ENCODE results near the gene HERC2. TPM values are rescaled to one million over a fixed set of nuclear protein-coding genes. Genes with fewer than 3 reads are reported as not detected.
"Not testable (repeated sequence)": the region's sequence is repeated elsewhere in the genome, so short reads cannot be mapped to it uniquely, and the experiment has no call there.

The HERC2 gene
- total RNA-seq, 2 experiments from 2014 or later, result 28.1 to 30.3 TPM

DNA sequence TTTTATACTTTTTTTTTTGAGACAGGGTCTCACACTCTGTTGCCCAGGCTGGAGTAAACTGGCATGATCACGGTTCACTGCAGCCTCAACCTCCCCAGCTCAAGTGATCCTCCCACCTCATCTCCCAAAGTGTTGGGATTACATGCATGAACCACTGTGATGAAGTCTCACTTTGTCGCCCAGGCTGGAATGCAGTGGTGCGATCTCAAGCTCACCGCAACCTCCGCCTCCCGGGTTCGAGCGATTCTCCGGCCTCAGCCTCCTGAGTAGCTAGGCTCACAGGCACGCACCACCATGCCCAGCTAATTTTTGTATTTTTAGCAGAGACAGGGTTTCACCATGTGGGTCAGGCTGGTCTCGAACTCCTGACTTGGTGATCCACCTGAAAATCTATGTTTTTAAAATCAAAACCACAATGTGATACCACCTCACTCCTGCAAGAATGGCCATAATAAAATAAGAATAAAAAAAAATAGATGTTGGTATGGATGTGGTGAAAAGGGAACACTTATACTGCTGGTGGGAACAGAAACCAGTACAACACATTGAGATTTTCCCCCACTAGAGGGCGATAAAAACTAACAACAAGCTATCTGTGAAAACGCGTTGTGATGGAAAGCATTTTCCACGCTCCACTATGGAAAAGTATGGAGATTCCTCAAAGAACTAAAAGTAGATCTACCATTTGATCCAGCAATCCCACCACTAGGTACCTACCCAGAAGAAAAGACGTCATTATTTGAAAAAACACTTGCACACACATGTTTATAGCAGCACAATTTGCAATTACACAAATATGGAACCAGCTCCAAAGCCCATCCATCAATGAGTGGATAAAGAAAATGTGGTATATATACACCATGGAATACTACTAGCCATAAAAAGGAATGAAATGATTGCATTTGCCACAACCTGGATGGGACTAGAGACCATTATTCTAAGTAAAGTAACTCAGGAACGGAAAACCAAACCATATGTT lies 196.0 kb downstream of the HERC2 start:
- no peak overlapping the region for H3K4me3 Mint-ChIP-seq
- H3K27ac Mint-ChIP-seq, result no peak overlapping the region
- no peaks in the 10 kb centered on the region for H3K9me3 Mint-ChIP-seq
- H3K36me3 Mint-ChIP-seq, result peaks cover 13% of the 10 kb centered on the region
- H3K27me3 Mint-ChIP-seq, result no peaks in the 10 kb centered on the region
- DNase-seq, result no peak
- no peaks in the 10 kb centered on the region for H3K4me1 Mint-ChIP-seq

DNA sequence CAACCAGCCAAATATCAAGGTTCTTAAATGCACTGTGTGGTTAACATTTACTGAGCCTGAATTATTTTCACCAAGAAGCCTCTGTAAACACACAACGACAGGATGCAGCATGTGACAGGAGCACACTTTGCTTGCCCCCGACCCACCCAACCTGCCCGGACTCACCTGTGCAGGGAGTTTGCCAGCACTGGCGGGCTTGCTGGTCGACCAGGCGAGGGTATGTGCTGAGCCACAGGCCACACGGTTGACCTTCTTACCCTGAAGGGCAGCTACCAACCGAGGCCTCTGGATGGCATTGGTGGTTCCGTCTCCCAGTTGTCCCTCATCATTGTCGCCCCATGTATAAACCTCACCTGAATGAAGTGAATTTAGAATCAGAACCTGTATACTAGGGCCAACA lies 197.1 kb downstream of the HERC2 start:
- Mint-ChIP-seq H3K27ac (no peak overlapping the region), H3K4me1 (no peaks in the 10 kb centered on the region), H3K9me3 (no peaks in the 10 kb centered on the region), H3K4me3 (no peak overlapping the region), H3K36me3 (peaks cover 13% of the 10 kb centered on the region), H3K27me3 (no peaks in the 10 kb centered on the region)
- no peak for DNase-seq

DNA sequence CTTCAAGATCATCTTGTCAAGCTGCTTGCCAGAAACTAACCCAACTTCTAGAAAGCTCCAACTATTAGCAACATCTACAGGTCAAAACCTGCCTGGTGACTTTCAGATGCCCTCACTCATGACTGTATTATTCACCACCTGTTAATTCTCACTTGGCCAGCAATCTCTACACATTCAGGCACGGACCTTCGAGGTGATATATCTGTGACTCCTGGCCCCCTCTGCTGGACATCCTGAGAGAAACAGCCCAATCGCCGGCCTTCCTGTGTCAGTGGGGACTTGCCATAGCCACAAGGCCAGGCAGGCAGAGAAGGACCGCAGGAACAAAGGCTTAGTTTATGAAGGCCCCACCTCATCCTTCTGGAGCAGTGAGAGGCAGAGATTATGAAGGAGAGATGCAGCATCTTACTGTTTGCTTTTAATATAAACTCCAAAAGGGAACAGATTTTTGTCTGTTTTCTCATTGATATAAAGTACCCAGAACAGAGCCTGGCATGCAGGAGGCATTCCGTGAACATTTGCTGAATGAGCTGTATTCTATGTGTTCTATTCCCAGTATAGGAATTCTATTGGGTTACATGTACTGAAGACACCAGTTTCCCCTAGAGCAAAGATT lies 198.5 kb downstream of the HERC2 start:
- H3K4me1 Mint-ChIP-seq, result no peaks in the 10 kb centered on the region
- no peaks in the 10 kb centered on the region for H3K27me3 Mint-ChIP-seq
- H3K4me3 Mint-ChIP-seq, result no peak overlapping the region
- H3K27ac Mint-ChIP-seq, result no peak overlapping the region
- H3K36me3 Mint-ChIP-seq, result peaks cover 13% of the 10 kb centered on the region
- DNase-seq, result peak; percentile 30
- H3K9me3 Mint-ChIP-seq, result no peaks in the 10 kb centered on the region

DNA sequence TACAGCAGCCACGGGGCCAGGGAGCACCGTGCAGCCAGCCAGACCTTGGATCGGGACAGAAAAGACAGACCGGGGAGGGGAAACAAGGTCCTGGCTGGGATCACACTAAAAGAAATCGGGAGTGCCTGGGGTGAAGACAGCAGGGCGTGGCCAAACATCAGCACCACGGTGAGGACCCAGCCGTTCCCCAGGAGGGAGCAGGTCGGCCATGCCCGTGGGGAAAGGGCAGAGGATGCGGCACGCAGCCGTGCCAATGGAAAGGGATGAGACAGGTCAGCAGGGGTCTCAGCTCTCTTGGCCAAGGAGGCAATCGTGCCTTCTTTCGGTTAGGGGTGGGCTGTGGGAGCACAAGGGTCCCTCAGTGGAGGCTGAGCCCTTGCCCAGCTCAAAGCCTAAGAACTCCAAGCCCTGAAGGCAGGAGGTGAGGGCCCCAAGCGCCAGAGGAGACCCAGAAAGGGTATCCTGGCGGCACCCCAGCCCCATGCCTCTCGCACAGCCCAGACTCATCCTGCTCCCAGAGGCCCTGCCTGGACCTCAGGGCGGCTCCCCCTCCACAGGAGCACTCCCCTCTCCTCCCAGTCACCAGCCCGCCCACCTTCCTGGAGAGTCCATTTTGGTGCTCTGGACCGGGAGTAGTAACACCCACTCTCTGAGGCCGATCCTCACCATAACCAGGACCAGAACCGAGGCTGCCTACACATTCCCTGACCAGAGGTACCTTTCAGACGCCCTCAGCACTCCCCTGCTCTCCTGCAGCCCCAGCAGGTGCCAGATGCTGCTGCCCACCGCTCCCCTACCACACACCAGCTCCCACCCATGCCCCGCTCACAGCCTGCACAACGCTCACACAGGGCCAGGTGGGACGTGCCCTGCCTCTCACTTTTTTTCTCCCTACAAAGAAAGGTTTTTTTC lies 199.7 kb downstream of the HERC2 start:
- DNase-seq, result no peak
- Mint-ChIP-seq H3K9me3 (no peaks in the 10 kb centered on the region), H3K4me3 (no peak overlapping the region), H3K4me1 (no peaks in the 10 kb centered on the region), H3K27ac (no peak overlapping the region), H3K27me3 (no peaks in the 10 kb centered on the region), H3K36me3 (peaks cover 11% of the 10 kb centered on the region)

DNA sequence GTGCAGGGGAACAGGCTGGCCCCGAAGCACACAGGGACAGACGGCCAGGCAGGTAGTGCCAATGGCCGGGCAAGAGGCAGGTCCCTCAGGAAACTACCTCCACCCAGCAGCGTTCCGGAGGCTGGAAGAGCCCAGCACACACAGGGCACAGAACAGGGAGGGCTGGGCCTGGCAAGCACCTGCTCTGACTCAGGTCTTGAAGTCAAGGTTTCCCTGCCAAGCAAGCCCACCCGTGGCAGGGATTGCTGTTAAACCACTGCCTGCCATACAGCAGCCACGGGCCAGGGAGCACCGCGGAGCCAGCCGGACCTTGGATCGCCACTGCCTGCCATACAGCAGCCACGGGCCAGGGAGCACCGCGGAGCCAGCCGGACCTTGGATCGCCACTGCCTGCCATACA lies 200.4 kb downstream of the HERC2 start:
- H3K36me3 Mint-ChIP-seq, result peaks cover 11% of the 10 kb centered on the region
- H3K4me1 Mint-ChIP-seq, H3K27ac Mint-ChIP-seq: not testable (repeated sequence)

DNA sequence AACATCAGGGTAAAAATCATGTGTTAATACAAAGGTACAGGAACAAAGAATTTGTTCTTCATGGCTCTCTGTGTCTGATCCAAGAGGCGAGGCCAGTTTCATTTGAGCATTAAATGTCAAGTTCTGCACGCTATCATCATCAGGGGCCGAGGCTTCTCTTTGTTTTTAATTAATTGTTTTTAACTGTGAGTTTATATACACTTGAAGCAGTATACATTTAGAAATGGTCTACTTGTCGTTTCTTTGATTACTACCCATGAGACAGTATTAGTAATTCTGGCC lies 201.7 kb downstream of the HERC2 start:
- DNase-seq, result no peak
- no peaks in the 10 kb centered on the region for H3K9me3 Mint-ChIP-seq
- H3K4me1 Mint-ChIP-seq, result no peaks in the 10 kb centered on the region
- H3K27me3 Mint-ChIP-seq, result no peaks in the 10 kb centered on the region
- H3K36me3 Mint-ChIP-seq, result peaks cover 11% of the 10 kb centered on the region
- H3K27ac Mint-ChIP-seq, result no peak overlapping the region
- no peak overlapping the region for H3K4me3 Mint-ChIP-seq

More for the DNA sequence above, 200.4 kb downstream of the HERC2 start:
- DNase-seq, H3K9me3 Mint-ChIP-seq, H3K4me3 Mint-ChIP-seq, H3K27me3 Mint-ChIP-seq: not testable (repeated sequence)

DNA sequence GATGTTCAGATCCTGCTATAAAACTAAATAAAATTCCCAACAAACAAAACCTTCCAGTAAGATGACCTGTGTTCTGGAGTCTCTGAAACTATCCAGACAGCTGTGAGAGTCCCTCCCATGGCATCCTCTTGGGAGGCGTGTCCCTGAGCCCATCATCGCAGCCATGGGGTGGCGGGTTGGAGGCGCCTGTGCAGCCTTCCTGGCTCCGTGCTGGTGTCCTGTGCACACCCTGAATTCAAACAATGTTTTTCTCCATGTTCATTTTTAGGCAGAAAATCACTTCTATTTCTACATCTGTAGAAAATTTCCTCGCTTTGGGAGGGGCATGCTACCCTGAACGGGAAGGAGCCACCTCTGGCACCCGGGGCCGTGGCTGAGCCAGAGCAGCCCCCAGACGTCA lies 203.4 kb downstream of the HERC2 start:
- DNase-seq, result no peak
- Mint-ChIP-seq H3K4me1 (no peaks in the 10 kb centered on the region), H3K27ac (no peak overlapping the region), H3K27me3 (no peaks in the 10 kb centered on the region), H3K9me3 (no peaks in the 10 kb centered on the region), H3K36me3 (peaks cover 12% of the 10 kb centered on the region), H3K4me3 (no peak overlapping the region)

DNA sequence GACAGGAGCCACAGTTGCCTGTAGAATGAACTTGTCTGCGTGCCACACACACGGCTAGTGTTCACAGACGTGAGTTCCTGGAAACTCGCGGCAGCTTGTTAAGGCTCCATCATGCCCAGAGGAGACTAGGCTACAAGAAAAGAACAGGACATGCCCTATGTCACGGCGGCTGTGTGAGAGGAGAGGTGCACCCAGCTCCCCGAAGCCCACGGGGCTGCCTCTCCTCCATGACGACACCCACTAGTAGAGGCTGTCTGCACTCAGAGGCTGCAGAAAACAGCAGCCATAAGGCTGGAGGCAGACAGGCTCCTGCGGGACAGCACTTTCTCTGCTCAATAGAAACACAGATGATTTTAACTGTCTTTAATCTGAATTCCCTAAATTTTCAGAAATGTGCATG lies 203.9 kb downstream of the HERC2 start:
- no peak overlapping the region for H3K4me3 Mint-ChIP-seq
- DNase-seq, result no peak
- H3K27me3 Mint-ChIP-seq, result no peaks in the 10 kb centered on the region

DNA sequence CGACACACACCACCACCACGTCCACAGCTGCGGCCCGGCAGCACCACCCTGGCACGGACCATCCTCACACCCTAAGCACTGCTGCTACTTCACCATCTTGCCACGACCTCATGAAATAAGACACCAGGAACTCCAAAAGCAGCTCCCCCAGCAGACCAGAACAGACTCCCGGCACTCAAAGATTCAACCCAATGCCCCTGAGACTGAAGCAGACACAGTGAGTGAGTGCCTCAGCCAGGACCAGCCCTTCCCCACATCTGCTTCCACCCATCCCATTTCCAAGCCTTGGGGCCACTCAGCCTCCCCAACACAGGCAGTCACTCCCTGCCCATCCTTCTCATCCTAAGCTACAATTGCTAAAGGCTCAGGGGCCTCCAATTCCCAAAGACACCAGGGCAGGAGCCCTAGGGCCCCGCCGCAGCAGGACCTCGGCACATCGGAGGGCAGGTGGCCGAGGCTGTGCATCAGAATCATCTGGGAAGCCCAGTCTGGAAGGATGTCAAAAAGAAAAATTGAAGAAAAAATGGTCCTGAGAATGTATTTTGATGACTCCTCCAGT lies 204.5 kb downstream of the HERC2 start:
- H3K36me3 Mint-ChIP-seq, result peaks cover 6% of the 10 kb centered on the region
- no peaks in the 10 kb centered on the region for H3K27me3 Mint-ChIP-seq
- H3K27ac Mint-ChIP-seq, result no peak overlapping the region
- no peaks in the 10 kb centered on the region for H3K4me1 Mint-ChIP-seq
- no peak overlapping the region for H3K4me3 Mint-ChIP-seq
- DNase-seq, result no peak
- no peaks in the 10 kb centered on the region for H3K9me3 Mint-ChIP-seq

More for the DNA sequence above, 203.9 kb downstream of the HERC2 start:
- no peak overlapping the region for H3K27ac Mint-ChIP-seq
- no peaks in the 10 kb centered on the region for H3K4me1 Mint-ChIP-seq
- H3K36me3 Mint-ChIP-seq, result peaks cover 8% of the 10 kb centered on the region
- no peaks in the 10 kb centered on the region for H3K9me3 Mint-ChIP-seq

DNA sequence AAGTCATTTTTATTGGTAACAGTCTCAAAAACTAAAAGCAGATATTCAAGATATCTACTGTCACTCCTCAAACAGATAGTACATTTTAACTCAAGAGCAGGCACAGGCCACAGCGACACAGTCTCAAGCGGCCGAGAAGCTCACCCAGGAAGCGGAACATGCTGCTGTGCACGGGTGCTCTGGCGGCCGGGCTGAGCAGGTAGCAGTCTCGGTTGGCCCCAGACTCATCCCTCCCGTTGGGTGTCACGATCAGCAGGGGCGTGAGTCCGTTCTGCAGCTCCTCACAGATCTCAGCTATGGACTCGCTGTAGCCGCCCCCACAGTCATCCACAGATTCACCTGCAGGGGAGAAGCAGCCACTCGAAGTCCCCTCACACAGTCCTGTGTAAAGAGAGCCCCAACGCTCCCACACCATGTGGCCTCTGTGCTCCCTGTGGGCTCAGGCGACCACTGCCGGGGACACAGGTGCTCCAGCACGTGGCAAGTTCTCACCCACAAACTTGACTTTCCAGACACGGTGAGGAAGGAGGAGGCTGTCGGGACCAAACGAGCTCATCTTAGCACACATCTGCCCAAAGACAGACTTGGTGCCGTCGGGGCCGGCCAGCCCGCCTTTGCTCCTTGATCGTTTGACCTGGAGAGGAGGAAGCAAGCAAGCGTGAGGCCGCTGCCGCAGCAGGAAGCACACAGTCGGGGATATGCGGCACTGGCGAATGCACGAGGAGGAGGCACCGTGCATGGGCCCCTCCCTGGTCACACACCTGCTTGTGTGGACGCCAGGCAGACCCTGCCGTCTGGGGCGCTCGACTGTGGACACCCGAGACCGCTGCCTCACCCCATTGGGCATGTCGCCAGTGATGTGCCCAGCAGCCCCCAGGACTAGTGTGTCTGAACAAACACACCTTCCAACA lies 205.2 kb downstream of the HERC2 start:
- H3K9me3 Mint-ChIP-seq, result no peaks in the 10 kb centered on the region

DNA sequence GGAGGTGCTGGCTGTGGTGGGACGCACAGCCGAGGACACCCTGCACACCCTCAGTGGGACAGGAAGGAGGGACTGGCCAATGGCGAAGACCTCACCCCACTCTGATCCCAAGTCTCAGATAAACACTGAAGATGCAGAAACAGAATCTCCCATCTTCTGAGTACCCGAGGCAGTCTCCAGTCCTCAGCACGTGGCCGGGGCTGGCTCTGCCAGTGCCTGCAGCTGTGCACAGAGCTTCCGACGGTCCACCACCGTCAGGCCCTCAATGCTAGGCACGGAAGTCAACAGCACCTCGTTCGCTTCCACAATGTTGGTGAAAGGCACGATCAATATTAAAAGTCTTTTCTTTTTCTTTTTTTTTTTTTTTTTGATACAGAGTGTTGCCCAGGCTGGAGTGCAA lies 206.1 kb downstream of the HERC2 start:
- DNase-seq, result no peak
- H3K9me3 Mint-ChIP-seq, result no peaks in the 10 kb centered on the region
- no peak overlapping the region for H3K4me3 Mint-ChIP-seq
- H3K36me3 Mint-ChIP-seq, result peaks cover 2% of the 10 kb centered on the region
- no peak overlapping the region for H3K27ac Mint-ChIP-seq
- no peaks in the 10 kb centered on the region for H3K27me3 Mint-ChIP-seq
- H3K4me1 Mint-ChIP-seq, result no peaks in the 10 kb centered on the region

More for the DNA sequence above, 205.2 kb downstream of the HERC2 start:
- H3K27me3 Mint-ChIP-seq, result no peaks in the 10 kb centered on the region
- no peak overlapping the region for H3K4me3 Mint-ChIP-seq
- H3K4me1 Mint-ChIP-seq, result no peaks in the 10 kb centered on the region
- H3K27ac Mint-ChIP-seq, result no peak overlapping the region
- DNase-seq, result no peak
- peaks cover 6% of the 10 kb centered on the region for H3K36me3 Mint-ChIP-seq

DNA sequence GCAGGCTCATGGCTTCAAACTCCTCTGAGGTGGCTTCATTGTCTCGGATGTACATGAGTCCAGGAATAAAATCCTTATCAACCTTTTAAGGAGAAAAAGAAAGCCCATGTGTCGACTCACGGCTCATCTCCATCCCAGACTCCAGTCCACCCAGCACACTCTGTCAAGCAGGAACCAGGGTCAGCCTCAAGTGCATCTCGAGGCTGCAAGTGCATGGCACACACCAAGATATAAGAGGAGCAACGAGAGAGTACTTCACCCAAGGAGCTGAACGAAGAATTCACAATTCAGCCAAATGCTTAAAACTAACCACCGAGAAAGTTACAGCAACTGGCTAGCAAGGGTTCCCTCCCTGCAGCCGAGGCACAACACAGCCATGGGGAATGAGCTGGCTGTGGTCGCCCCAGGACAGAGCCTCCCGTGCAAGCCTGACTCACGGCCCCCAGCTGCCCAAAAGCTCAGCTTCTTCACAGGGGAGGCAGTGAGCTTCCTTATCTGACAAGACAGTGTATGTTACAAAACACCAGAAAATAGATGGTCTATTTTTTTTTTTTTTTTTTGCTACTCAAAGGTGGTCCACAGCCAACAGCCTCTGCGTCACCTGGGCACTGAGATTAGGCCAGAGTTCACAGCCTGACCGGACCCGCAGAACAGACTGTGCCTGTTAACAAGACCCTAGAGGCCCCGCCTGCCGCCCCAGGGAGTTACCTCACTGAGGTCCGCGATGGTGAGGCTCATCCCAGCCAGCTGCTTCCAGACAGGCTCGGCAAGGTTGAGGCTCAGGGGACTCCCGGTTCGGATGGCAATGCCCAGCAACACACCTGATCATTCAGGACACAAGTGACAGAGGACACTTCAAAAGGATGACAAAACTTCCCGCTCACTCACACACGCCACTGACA lies 207.0 kb downstream of the HERC2 start:
- H3K27me3 Mint-ChIP-seq, result no peaks in the 10 kb centered on the region
- H3K4me3 Mint-ChIP-seq, result no peak overlapping the region
- no peak for DNase-seq
- H3K9me3 Mint-ChIP-seq, result no peaks in the 10 kb centered on the region
- no peak overlapping the region for H3K27ac Mint-ChIP-seq
- H3K36me3 Mint-ChIP-seq, result peaks cover 2% of the 10 kb centered on the region
- no peaks in the 10 kb centered on the region for H3K4me1 Mint-ChIP-seq

DNA sequence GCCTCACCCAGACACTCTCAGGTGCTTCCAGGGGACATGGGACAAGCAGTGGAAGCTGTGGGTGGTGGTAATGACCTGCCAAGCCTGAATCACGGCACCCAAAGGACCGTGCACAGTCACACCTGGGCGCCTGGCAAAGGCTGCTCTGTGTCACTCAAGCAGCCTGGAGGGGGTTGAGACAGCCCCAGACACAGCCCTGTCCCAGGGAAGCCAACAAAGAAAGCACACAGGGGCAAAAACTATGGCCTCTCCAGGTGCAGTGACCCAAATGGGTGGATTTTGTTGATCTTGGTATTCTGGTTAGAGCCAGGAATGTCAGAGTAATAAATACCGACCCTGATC lies 207.9 kb downstream of the HERC2 start:
- no peak for DNase-seq
- Mint-ChIP-seq H3K36me3 (peaks cover 2% of the 10 kb centered on the region), H3K9me3 (no peaks in the 10 kb centered on the region), H3K27me3 (no peaks in the 10 kb centered on the region), H3K27ac (no peak overlapping the region), H3K4me1 (no peaks in the 10 kb centered on the region), H3K4me3 (no peak overlapping the region)
